CD4-positive, alpha-beta T cell treated with Interleukin-1 beta for 1 hour (primary cell): Measurements from ENCODE around the gene GK.
"Not testable (repeated sequence)": the region's sequence is repeated elsewhere in the genome, so short reads cannot be mapped to it uniquely, and the experiment has no call there.

Experiments
- DNase-seq, 2 donors: peaks; one replicate each; pipeline ENCODE4 v3.0.0-alpha.2; 2020 to 2022

The GK gene

DNA sequence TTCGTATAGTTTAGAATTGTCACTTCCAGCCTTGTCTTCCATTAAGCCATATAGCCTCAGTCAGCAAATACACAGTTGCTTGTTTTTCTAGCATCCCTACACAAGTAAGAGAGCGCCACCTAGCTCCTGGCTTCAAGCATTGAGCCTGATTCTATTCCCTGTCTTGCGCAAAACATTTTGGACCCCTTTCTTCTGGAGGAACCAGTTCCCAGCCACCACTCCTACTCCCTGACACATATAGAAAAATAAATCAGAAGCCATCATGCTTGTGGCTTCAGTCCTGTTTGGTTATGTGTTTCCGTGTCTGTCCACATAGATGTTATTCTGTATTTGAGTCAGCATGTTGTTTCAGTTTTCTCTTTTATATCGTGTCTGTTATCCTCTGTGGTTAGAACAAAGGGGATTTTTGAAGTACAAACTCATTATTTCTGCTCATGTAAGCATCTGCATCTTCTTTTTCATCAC lies 59.9 kb downstream of the GK start:
- DNase-seq: peak; percentile 42 to 50

DNA sequence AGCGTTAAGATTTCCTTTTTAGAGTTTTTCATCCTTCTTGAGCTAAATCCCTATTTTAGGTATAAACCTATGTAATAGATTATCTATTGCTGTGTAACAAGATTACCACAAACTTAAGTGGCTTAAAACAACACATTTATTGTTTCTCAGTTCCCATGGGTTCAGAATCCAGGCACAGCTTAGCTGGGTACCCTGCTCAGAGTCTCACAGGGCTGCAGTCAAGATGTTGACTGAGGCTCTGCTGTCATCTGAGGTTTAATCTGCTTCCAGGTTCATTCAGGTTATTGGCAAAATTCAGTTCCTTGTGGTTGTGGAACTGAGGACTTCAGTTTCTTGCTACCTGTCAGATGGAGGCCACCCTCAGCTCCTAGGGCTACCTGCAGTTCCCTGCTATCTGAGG lies 60.9 kb downstream of the GK start:
- no peak for DNase-seq

DNA sequence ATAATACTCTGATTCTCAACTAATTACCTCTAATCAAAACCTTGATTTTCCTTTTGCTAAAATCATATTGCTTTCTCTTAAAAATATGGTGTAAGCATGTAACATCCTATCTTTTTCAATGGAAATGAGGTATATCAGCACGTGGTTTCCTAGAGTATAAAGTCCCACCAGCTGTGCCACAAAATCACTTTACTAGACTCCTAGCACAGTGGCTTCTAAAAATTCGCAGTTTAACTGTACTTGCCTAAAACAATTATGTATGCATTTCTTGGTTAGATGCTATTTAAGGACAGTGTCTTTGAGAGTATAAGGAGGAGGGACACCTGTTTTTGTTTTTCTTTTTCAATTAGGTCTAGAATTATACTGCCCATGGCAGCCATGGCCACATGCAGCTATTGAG lies 62.8 kb downstream of the GK start:
- no peak for DNase-seq

DNA sequence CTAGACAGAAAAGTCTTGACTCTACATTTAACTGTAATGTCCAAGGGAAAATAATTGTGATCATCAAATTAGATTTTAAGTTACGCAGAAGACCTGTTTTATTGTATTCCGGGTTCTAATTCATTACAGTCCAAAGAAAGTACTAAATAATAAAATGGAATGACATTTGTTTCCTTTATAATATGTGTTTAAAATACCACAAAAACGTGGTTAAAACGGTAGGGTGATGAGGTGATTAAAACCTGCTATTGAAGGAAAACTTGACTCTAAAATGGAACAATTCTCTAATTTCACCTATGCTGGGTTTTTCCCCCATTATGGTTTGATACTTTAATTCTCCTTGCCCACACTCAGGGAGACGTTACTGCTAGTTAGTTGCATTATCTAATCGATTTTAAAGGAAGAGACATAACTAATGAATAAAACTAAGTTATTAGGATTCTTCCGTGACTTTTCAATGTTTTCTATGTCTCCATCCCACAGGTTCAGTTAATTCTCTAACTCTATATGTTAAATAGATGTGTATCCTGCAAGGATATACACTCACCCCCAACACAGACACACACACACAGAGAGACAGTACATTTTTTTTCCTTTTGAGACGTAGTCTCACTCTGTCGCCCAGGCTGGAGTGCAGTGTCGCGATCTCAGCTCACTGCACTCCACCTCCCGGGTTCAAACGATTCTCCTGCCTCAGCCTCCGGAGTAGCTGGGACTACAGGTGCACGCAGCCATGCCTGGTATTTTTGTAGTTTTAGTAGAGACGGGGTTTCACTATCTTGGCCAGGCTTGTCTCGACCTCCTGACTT lies 80.8 kb downstream of the GK start:
- DNase-seq: no peak

DNA sequence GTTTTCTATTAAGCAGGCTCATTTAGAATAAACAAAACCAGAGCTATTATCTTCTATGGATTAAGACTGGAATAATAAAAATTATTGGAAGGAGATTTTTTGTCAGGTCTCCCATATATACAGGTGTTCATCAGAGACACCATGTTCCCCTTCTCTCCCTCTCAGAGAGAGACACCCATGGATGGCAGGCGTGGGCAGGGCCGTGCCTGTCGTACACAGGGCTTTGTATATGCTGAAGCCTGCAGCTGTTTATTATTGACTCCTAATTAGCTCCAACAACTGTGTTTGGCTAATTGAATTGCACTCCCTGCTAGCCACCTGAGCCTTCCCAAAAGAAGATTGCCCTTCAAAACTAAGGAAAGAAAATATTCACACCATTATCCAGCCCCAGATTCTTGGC lies 81.6 kb downstream of the GK start:
- no peak for DNase-seq

DNA sequence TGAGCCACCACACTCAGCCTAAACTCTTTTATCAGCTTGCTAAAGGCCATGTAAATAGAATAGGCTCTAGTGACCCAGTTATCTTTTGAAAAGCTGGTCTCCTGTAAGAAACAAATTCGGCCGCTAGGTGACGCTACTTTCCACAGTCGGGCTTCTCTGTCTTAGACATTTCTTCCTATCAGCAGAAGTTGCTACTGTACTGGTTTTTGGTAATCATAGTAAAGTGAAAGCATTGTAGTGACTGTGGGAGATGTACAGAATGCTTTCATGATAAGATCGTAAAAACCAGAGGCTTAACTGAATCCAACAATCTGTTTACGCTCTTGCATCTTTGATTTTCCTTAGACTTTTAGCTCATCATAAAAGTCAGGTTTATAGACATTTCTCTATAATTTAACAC lies 82.6 kb downstream of the GK start:
- peak; percentile 59 to 66 for DNase-seq

DNA sequence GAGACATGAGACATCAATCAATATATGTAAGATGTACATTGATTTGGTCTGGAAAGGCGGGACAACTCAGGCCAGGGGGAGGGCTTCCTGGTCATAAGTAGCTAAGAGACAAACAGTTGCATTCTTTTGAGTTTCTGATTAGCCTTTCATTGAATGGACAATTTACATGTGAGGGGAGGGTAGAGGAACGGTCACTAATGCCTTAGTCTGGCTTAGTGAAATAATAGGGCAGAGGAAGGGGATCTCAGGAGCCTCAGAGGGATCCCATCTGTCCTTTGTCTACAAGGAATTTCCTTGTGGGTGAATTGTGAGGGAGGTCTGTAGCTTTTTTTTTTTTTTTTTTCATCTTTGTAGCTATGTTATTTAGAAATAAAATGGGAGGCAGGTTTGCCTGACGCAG lies 88.3 kb downstream of the GK start:
- no peak for DNase-seq

DNA sequence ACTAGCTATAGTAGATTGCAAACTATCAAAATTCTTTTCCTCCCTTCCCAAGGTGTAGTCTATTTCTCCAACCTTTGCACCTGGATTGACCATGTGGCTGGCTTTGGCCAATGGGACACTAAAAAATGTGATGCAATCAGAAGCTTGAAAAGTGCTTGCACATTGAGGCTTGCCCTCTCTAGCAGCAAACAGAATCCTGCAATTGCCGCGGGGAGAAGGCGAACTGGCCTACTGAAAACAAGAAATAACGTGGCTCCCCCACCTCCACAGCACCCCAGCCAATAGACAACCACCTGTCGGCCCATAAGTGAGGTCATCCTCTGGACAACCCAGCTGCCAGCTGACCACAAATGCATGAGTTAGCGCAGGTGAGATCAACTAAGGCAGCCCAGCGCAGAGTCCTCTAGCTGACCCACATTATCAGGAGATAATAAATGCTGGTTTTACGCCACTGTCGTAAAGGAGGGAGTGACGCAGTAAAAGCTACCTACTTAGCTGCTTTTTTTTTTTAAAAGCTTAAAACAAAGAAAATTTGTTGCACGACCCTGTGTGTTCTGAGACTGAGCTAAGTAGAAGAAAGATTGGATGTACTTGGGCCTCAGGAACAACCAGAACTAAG lies 95.2 kb downstream of the GK start:
- DNase-seq: no peak

DNA sequence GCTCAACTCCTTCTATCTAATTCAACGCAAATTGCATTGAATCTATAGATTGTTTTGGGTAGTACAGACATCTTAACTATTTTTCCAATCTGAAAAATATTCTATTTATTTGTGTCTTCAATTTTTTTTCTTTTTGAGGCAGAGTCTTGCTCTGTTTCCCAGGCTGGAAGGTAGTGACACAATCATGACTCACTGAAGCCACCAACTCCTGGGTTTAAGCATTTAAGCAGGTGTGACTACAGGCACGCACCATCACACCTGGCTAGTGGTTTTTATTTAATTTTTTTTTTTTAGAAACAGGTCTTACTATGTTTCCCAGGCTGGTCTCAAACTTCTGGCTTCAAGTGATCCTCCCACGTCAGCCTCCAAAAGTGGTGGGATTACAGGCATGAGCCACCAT lies 98.3 kb downstream of the GK start:
- no peak for DNase-seq

DNA sequence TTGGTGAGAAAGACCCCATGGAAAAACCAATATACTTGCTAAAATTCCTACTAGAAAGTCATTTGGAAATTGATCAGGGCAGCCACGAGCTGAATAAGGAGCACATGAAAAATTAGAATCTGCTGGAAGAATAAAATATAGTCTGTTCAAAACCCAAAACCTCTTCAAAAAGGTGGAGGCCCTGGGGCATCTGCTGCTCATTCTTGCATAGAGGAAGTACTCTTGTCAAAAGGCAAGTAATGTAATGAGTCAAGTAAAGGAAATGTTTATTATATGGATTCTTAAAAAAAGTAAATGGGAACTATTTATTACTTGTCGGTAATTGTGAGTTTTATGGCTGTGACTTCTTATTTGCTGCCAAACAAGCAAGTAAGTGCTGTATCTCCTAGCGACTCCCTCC lies 109.5 kb downstream of the GK start:
- DNase-seq: no peak

DNA sequence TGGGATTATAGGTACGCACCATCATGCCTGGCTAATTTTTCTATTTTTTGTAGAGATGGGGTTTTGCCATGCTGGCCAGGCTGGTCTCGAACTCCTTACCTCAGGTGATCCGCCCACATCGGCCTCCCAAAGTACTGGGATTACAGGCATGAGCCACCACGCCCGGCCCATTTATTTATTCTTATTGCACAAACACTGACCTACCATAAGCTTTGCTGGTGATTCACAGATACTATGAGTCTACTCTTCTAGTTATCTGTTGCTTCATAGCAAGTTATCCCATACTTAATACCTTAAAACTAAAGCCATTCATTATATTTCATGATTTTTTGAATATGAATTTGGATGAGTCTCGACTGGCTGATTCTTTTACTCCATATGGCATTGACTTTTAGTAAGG lies 120.5 kb downstream of the GK start:
- not testable (repeated sequence) for DNase-seq

DNA sequence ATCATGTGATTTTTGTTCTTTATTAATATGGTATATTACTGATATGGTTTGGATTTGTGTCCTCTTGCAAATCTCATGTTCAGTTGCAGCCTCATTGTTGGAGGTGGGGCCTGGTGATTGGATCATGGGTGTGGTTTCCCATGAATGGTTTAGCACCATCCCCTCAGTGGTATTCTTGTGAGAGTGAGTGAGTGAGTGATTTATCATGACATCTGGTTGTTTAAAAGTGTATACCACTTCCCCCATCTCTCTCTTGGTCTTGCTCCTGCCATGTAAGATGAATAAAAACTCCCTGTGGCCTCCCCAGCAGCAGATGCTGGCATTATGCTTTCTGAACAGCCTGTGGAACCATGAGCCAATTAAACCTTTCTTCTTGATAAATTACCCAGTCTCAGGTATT lies 124.4 kb downstream of the GK start:
- no peak for DNase-seq

DNA sequence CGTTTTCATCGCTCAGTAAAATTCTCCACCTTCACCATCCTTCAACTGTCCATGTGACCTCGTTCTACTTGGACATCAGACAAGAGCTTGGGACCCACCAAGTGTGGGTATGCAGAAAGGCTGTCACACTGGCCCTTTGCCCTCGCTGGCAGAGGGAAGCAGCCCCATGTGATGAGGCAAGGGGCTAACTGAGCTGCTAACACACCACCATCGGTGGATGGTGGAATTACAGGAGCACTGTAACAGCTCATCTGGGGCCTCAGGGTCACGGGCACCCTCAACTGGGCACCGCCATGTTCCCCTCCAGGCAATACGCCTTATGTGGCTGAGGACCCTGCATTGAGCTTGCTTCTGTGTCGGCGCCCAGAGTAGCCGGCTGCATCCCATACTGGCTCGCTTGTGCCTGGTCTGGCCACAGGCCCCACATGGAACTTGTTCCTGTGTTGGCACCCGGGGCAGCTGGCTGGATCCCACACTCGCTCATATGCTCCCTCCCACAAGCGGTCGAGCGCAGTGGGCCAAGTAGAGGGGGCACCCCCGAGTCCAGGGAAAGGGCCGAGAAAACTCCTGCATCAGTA lies 126.3 kb downstream of the GK start:
- DNase-seq: no peak
